Suprapubic skin (tissue), 4 donors: ENCODE results near the gene RASAL1.

Experiments
- CTCF ChIP-seq, 2 donors: fragments of 200-600 bp in 1 of 2; fragments of 450-650 bp in 1 of 2; sonication (generic) in 1 of 2; IDR thresholded peaks; one replicate each; pipeline ENCODE4 v1.5.1; 2016 to 2019; ENCODE audit warnings: antibody characterized with exemption in 2 of 2, mild to moderate bottlenecking in 1 of 2, moderate library complexity in 1 of 2
- POLR2A ChIP-seq, 2 donors: fragments of 450-650 bp; IDR thresholded peaks; one replicate each; pipeline ENCODE4 v1.6.1; 2017; ENCODE audit warnings: antibody characterized with exemption in 2 of 2, mild to moderate bottlenecking in 2 of 2, moderate library complexity in 2 of 2
- POLR2AphosphoS5 ChIP-seq, 3 donors: sonication (generic); formaldehyde crosslinking; IDR thresholded peaks; one replicate each; pipeline ENCODE4 v1.6.1; 2017; ENCODE audit warnings: antibody characterized with exemption in 3 of 3

GRCh38 chr12:113181975-113182374 lies 46.4 kb upstream of the RASAL1 start:
- no peak for TF ChIP-seq POLR2AphosphoS5 (IDR thresholded peaks at IDR 0.05)
- no peak for TF ChIP-seq POLR2A (IDR thresholded peaks at IDR 0.05)
- TF ChIP-seq CTCF (IDR thresholded peaks at IDR 0.05), result no peak
